GM19099 (cell line): ENCODE measurements around the gene CEP112.

ENCODE experiments used
- POLR2A ChIP-seq: IDR thresholded peaks from 3 replicates; pipeline ENCODE4 v1.6.1; 2011; ENCODE audit warnings: low read depth; ENCODE audit not compliant: insufficient read length; ENCODE audit errors: extremely low read depth

Gene CEP112

DNA sequence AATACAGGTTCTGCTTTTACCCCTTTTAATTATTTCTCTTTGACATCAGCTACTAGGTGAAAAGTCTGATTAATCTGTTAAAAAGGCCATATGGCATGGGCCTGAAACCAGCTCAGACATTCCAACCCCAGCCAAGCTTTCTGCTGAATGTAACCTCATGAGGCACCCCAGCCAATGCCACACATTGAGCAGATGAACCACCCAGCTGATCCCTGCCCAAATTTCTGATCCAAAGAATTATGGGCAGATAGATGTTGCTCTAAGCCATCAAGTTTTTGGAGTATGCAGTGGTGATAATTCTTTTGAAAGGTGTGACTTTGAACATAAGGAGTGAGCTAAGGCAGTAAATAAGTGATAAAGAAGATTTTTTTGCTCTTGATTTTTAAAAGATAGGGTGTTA lies 452.9 kb downstream of the CEP112 start:
- no peak for TF ChIP-seq POLR2A

DNA sequence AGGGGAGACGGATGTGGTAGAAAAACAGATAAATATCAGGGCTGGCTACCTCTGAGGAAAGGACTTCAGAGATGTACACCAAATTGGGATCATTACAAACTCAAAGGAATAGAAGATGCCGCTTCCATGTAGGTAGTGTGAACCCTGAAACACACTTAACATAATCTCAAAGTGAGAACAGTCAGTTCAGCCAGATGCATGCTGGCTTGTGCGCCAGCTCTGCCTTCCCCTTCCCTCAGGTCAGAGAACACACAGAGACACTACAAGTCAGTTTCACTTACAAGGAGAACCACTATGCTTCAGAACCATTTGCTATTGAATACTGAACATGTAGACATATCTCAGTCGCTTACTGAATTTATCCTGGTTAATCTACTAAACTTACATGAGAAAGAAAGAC lies 454.5 kb downstream of the CEP112 start:
- TF ChIP-seq POLR2A, result no peak

DNA sequence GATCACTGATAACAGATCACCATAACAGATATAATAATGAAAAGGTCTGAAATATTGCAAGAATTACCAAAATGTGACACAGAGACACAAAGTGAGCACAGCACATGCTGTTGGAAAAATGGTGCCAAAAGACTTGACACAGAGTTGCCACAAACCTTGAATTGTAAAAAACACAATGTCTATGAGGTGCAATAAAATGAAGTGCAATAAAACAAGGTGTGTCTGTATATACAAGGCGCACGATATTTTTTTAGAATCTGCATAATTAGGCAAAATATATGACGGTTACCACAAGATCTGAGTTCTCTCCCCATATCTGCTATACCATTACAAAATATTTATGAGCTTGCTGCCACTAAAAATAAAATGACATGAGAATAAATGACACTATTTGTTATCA lies 458.6 kb downstream of the CEP112 start:
- no peak for TF ChIP-seq POLR2A

DNA sequence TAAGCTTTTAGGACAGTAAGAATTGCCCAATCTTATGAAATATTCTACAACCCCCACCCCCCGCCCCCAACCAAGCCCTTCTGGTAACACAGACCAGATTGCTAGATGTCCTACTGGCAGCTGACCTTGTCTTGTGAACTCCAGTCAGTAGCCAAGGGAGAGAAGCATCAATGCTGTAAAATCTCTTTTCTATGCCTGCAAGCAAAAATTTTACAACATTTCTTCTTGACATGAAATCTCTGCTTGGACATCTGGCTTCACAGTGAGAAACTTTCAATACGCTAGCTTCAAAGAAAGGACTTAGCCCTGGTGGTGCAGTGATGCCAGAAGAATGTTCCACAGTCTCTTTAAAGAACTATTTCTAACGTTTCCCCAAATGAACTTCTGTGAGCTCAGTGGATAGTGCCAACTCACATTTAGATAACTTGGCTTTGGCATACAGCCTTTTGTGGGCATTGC lies 461.2 kb downstream of the CEP112 start:
- TF ChIP-seq POLR2A, result no peak

DNA sequence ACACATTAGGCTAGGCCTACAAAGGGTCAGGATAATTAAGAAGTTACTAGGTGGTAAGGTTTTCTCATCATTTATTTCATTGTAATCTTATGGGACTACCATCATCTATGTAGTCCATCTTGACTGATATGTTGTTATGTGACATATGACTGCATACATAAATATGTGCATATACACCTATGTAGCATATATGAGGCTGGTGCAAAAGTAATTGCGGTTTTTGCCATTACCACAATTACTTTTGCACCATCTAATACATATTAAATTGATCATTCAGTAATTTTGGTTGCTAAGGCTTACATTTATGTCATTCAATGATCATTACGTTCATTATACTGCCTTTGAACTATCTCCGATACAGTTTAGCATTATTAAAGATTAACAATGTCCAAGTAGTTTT lies 462.7 kb downstream of the CEP112 start:
- no peak for TF ChIP-seq POLR2A

DNA sequence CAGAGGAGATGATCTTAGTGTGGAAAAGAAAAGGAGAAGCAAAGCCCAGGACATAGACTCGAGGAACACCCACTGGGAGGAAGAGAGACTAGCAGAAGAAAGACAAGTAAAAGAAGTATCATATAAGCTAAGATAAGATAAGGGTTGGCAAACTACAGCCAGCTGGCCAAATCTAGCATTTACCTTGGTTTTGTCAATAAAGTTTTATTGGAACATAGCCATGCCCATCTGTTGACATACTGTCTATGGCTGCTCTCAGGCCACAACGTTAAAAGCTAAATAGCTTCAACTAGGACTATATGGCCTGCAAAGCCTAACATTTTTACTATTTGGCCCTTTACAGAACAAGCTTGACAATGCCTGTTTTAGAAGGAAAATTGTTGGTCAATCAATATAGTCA lies 464.1 kb downstream of the CEP112 start:
- no peak for TF ChIP-seq POLR2A

DNA sequence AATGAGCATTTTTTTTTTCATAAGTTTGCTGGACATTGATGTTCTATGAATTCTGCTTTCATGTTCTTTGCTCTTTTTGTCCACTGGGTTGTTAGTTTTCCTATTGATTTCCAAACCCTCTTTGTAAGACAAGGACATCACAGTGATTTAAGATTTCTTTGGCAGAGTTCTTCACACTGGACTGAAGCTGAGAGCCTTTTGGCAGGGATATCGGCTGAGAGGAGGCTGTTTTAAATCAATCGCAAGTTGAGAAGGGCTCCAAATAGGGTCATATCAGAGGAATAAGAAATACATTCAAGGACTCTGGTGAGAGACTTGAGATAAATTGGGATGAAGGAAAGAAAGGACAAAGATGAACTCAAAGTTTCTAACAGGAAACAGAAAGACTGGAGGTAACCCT lies 464.7 kb downstream of the CEP112 start:
- TF ChIP-seq POLR2A, result no peak

DNA sequence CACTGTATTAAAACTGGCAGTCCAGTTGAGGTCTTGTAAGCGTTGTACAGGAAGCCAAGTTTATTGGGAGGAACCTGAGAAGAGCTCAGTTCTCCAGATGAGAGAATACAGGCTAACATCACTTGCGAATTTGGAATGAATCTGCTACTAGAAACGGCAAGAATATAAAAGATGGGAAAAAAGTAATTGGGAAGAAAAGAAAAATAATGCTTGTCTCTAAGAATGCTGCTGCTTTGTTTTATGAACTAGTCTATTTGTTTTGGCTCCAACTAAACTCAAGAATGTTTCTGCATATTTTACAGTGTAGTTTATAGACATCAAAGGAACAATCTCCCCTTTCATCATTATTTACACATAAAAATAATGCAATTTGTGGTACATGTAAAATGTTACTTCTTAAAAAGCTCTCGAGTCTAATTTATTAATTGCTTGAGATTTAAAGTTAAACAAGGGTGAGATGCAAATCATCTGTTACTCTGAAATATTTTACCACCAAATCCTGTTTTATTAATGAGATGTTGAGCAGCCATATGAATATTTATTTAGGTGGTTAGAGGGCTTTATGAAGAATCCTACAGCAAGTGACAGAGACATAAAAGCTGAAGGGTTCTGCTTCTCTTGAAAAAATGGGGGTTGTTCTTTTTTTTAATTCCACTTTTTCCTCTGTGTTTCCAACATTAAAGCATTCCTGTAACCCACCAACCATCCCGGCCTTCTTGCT lies 468.3 kb downstream of the CEP112 start:
- TF ChIP-seq POLR2A, result no peak

DNA sequence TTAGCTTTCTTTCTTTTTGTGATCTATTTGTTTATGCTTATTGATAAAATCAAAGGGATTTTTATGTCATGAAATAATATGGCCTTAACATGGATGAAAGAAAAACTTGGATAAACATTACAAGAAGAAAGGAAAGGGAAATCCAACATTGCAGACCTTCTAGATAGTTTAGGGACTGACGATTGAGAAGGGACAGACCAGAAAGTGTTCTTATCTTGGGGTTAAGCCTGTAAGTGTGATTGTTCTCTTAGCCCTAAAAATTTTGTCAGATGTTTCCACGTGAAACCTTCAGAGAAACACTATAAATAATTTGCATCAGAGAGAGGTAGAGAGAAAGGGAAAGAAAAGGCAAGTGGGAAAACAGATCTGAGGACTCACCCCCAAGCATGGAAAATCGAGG lies 473.3 kb downstream of the CEP112 start:
- TF ChIP-seq POLR2A, result no peak

DNA sequence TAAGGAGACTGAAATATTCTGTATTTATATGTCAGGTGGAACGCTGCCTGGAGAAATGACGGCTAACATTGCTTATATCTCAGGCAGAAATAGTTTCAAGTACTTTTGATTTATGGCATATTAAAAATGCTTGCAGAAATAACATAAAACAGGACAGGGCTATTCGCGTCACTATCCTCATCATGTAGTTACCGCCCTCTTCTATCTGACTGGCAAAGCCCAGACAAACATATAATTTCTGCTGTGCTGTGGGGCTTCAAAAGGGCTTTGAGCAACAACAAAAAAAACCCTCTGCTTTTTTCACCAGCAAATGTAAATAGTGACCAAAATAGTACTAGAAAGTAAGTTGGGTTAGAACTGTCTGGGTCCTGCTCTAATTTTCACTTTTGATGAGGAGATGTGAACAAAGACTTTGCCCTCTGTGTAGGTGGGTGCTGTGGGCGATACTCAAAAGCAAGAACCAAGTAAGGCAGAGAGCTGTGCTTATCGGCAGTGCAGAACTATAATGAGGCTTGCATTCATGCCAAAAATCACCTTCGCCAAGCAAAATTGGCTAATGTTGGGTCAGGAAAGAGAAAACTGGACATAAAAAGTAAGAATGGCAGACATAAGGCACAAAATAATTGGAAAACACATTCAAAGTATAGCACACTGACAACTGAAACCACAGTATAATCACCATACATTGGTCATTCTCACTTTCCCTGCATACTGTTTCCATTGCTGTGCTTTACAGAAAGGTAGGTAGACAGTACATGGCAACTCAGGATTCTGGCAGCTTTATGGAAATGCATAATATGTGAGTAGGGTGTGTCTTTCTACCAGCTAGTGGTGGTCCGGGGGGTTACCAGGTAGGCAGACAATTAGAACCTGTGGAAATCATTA lies 479.3 kb downstream of the CEP112 start:
- no peak for TF ChIP-seq POLR2A

DNA sequence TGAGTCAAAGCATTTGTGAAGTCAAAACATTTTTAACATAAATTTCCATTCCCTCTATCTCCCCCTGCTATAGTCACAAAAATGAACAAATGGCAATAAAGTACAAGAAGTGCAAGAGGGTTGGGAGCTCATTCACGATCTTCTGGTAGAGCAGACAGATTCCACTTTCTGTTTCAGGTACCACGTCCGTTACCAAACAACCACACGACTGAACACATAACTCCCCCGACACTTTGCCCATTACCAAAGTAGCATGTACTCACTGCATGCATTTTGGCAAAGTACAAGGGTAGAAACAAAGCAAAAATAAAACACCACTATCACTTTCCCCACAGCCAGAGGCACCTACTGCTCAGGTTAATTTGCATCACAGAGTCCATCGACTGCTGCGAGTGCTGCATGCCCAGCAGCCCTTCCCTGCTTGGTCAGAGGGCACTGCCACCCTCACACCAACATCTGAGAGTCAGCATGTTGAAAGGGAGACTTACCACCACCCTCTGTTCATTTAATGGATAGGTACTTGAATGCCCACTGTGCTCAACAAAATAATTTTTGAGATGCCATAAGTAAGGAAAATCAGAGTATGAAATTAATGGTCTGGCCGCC lies 480.2 kb downstream of the CEP112 start:
- TF ChIP-seq POLR2A, result no peak

DNA sequence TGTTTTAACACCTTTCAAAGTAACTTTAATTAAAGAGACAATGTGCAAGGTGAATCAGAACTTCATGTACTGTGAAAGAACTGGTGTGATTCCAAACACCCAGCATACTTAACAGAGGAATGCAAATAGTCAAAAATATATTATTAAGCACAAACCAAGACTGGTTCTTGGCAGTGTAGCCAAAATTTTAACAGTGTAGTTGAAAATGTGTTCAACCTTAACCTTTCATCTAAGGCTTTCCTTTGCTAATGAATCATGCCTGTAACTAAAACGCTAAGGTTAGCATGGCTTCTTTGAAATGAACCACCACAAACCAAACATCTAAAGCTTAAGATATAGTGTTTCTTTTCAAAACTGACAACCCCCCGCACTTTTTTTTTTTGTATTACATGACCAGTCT lies 484.2 kb downstream of the CEP112 start:
- TF ChIP-seq POLR2A, result no peak

DNA sequence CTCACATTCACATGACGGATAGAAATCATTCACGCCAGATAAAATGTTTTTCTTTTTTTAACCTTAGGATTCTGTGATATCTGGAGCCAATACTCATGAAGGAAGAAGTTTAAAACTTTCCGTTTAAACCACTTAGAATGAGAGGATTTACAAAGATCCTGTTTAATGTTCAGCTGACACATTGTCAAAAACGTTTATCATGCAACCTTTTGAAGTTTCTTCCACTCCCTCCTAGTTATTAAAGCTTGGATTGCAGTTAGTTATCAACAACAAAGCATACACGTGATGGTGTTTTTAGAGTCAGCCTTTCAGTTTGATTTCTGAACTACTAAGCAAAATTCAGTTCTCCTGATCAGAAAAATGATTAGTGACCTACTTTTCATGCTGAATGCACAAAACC lies 487.2 kb downstream of the CEP112 start:
- TF ChIP-seq POLR2A, result no peak

DNA sequence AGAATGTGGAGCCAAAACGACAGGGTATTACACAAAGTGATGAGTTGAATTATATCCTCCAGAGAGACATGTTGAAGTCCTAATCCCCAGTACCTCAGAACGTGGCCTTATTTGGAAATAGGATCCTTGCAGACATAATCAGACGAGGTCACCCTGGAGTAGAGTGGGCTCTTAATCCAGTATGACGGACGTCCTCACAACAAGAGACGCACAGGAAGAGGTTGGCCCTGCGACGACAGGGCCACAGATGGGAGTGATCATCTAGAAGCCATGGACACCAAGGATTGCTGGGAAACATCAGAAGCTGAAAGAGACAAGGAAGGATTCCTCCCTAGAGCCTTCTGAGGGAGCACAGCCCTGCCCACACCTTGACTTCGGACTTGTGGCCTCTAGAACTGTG lies 488.0 kb downstream of the CEP112 start:
- TF ChIP-seq POLR2A, result no peak

DNA sequence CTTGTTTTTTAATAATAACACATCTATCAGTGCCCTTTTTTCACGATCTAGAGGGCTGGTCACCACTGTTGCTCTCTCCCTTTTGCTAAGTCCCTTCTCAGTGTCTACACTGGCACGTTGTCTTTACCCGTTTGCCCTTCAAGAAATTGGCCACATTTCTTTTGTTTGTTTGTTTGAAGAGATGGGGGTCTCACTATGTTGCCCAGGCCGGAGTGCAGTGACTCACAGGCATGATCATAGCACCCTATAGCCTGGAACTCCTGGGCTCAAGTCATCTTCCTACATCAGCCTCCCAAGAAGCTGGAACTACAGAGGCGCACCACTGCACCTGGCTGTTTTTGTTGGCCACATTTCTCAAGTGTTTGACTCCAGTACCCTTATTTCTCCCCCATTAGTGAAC lies 492.5 kb downstream of the CEP112 start:
- no peak for TF ChIP-seq POLR2A
